H9 (cell line): ENCODE results near the gene TAF5L. TPM values are rescaled to one million over a fixed set of nuclear protein-coding genes. Genes with fewer than 3 reads are reported as not detected.
A peak's percentile ranks its signal among the peaks of the same experiment; 100 is the strongest.

ENCODE experiments used
- DNase-seq: peaks from one replicate; pipeline ENCODE4 v3.0.0-alpha.2; 2017
- H2AFZ ChIP-seq: one replicate; pipeline ENCODE4 v1.6.1; 2013; ENCODE audit warnings: mild to moderate bottlenecking, low read length, control low read depth, moderate library complexity
- H2AK5ac ChIP-seq: 2 replicates; pipeline ENCODE4 v1.6.1; 2013; ENCODE audit warnings: low read length, control low read depth, mixed read lengths; ENCODE audit not compliant: insufficient read length
- H2BK120ac ChIP-seq: one replicate; pipeline ENCODE4 v1.6.1; 2013; ENCODE audit warnings: low read depth, mild to moderate bottlenecking, low read length, control low read depth, inconsistent platforms; ENCODE audit not compliant: poor library complexity, severe bottlenecking
- H2BK12ac ChIP-seq: 2 replicates; pipeline ENCODE4 v1.6.1; 2013; ENCODE audit warnings: low read length, control low read depth, mixed read lengths, low read depth; ENCODE audit not compliant: insufficient read length
- H2BK15ac ChIP-seq: 2 replicates; pipeline ENCODE4 v1.6.1; 2013; ENCODE audit warnings: low read depth, low read length, control low read depth
- H2BK20ac ChIP-seq: one replicate; pipeline ENCODE4 v1.6.1; 2013; ENCODE audit warnings: low read depth, mild to moderate bottlenecking, low read length, control low read depth, inconsistent platforms; ENCODE audit not compliant: poor library complexity, severe bottlenecking
- H2BK5ac ChIP-seq: 2 replicates; pipeline ENCODE4 v1.6.1; 2013; ENCODE audit warnings: low read length, control low read depth, mixed read lengths; ENCODE audit not compliant: insufficient read length
- H3K14ac ChIP-seq: 2 replicates; pipeline ENCODE4 v1.6.1; 2013; ENCODE audit warnings: low read length, control low read depth; ENCODE audit not compliant: insufficient read depth
- H3K18ac ChIP-seq: 2 replicates; pipeline ENCODE4 v1.6.1; 2013; ENCODE audit warnings: low read depth, mild to moderate bottlenecking, mixed read lengths, low read length, control low read depth; ENCODE audit not compliant: insufficient read length
- H3K23ac ChIP-seq: 2 replicates; pipeline ENCODE4 v1.6.1; 2013; ENCODE audit warnings: low read length, control low read depth, mixed read lengths, low read depth; ENCODE audit not compliant: insufficient read length
- H3K23me2 ChIP-seq: 2 replicates; pipeline ENCODE4 v1.6.1; 2013; ENCODE audit warnings: low read depth, mild to moderate bottlenecking, mixed read lengths, low read length, control low read depth; ENCODE audit not compliant: insufficient read length, poor library complexity, severe bottlenecking
- H3K27ac ChIP-seq: 2 replicates; pipeline ENCODE4 v1.5.1; 2013; ENCODE audit warnings: low read length, control low read depth, mixed read lengths, low read depth; ENCODE audit not compliant: insufficient read length
- H3K27me3 ChIP-seq: 2 replicates; pipeline ENCODE4 v1.6.1; 2013; ENCODE audit warnings: low read length, control low read depth, inconsistent platforms; ENCODE audit not compliant: insufficient read depth
- H3K4ac ChIP-seq: 2 replicates; pipeline ENCODE4 v1.6.1; 2013; ENCODE audit warnings: low read depth, mild to moderate bottlenecking, control low read depth, inconsistent platforms, low read length, moderate library complexity
- H3K4me1 ChIP-seq: 2 replicates; pipeline ENCODE4 v1.6.1; 2013; ENCODE audit warnings: low read length, control low read depth, inconsistent platforms; ENCODE audit not compliant: insufficient read depth
- H3K4me2 ChIP-seq: 2 replicates; pipeline ENCODE4 v1.6.1; 2013; ENCODE audit warnings: low read length, control low read depth, mixed read lengths; ENCODE audit not compliant: insufficient read length, insufficient read depth
- H3K56ac ChIP-seq: 2 replicates; pipeline ENCODE4 v1.6.1; 2013; ENCODE audit warnings: low read depth, mild to moderate bottlenecking, mixed read lengths, low read length, control low read depth; ENCODE audit not compliant: insufficient read length
- H3K79me1 ChIP-seq: 2 replicates; pipeline ENCODE4 v1.6.1; 2013; ENCODE audit warnings: low read depth, mild to moderate bottlenecking, moderate library complexity, low read length, control low read depth, inconsistent platforms; ENCODE audit not compliant: insufficient read depth, poor library complexity, severe bottlenecking
- H3K79me2 ChIP-seq: 2 replicates; pipeline ENCODE4 v1.6.1; 2013; ENCODE audit warnings: low read length, control low read depth, inconsistent platforms; ENCODE audit not compliant: insufficient read depth
- H3K9ac ChIP-seq: 2 replicates; pipeline ENCODE4 v1.6.1; 2013; ENCODE audit warnings: low read length, control low read depth, mixed read lengths; ENCODE audit not compliant: insufficient read length; ENCODE audit errors: extremely low read depth
- H3K9me3 ChIP-seq: one replicate; pipeline ENCODE4 v1.6.1; 2013; ENCODE audit warnings: low read depth, low read length, inconsistent platforms; ENCODE audit not compliant: control insufficient read depth
- H3T11ph ChIP-seq: one replicate; pipeline ENCODE4 v1.6.1; 2013; ENCODE audit warnings: mild to moderate bottlenecking, low read length, control low read depth, inconsistent platforms
- H4K20me1 ChIP-seq: one replicate; pipeline ENCODE4 v1.6.1; 2013; ENCODE audit not compliant: control insufficient read depth, insufficient read length, insufficient read depth
- H4K5ac ChIP-seq: 2 replicates; pipeline ENCODE4 v1.6.1; 2013; ENCODE audit warnings: low read depth, mild to moderate bottlenecking, mixed read lengths, low read length, control low read depth; ENCODE audit not compliant: insufficient read length
- H4K8ac ChIP-seq: replicated peaks from 2 replicates; pipeline ENCODE4 v1.6.1; 2013; ENCODE audit warnings: low read length, control low read depth, mixed read lengths, low read depth; ENCODE audit not compliant: insufficient read length
- H4K91ac ChIP-seq: 2 replicates; pipeline ENCODE4 v1.6.1; 2013; ENCODE audit warnings: low read depth, mild to moderate bottlenecking, moderate library complexity, mixed read lengths, low read length, control low read depth; ENCODE audit not compliant: insufficient read length
- H3K27ac Mint-ChIP-seq, 3 experiments: 2 replicates in 2 of 3; 3 replicates in 1 of 3; pipeline ENCODE4 v1.8.0; 2020 to 2021; ENCODE audit warnings: mixed read lengths in 3 of 3, mild to moderate bottlenecking in 1 of 3, moderate library complexity in 1 of 3
- H3K27me3 Mint-ChIP-seq: 2 replicates; pipeline ENCODE4 v1.8.0; 2021; ENCODE audit warnings: low read depth, mild to moderate bottlenecking, moderate library complexity, mixed read lengths
- H3K36me3 Mint-ChIP-seq, 3 experiments: 2 replicates in 2 of 3; 3 replicates in 1 of 3; pipeline ENCODE4 v1.8.0; 2020 to 2021; ENCODE audit warnings: low read depth in 3 of 3, mixed read lengths in 3 of 3; ENCODE audit not compliant: insufficient read depth in 1 of 3
- H3K4me1 Mint-ChIP-seq, 2 experiments: 2 replicates each; pipeline ENCODE4 v1.8.0; 2020; ENCODE audit warnings: mixed read lengths in 2 of 2
- H3K4me3 Mint-ChIP-seq, 2 experiments: 2 replicates in 1 of 2; 3 replicates in 1 of 2; pipeline ENCODE4 v1.8.0; 2020 to 2021; ENCODE audit warnings: mild to moderate bottlenecking in 2 of 2, mixed read lengths in 2 of 2, moderate library complexity in 1 of 2
- H3K9me3 Mint-ChIP-seq, 2 experiments: 2 replicates in 1 of 2; 3 replicates in 1 of 2; pipeline ENCODE4 v1.8.0; 2020; ENCODE audit warnings: mild to moderate bottlenecking in 2 of 2, mixed read lengths in 2 of 2, moderate library complexity in 1 of 2
- CTCF ChIP-seq: fragments of 200-600 bp; sonication (generic); conservative IDR thresholded peaks from 3 replicates; pipeline ENCODE4 v1.8.0; 2021; ENCODE audit warnings: antibody characterized with exemption, mild to moderate bottlenecking
- WGBS: extraction: QIAGEN DNeasy Blood & Tissue Kit; methylation state at CpG from one replicate; pipeline ENCODE4 v1.1.7; 2013; ENCODE audit warnings: missing lambda C conversion rate, low lambda C conversion rate, mixed read lengths; ENCODE audit not compliant: insufficient read length; ENCODE audit errors: extremely low coverage; 5-methylcytosine and 5-hydroxymethylcytosine counted together
- total RNA-seq: library from RNA; stranded (reverse); gene quantifications from 2 replicates; pipeline ENCODE4 v1.2.1, GENCODE V29; 2021

Gene TAF5L
- total RNA-seq, 1 experiment from 2014 or later = 30.3 TPM

DNA sequence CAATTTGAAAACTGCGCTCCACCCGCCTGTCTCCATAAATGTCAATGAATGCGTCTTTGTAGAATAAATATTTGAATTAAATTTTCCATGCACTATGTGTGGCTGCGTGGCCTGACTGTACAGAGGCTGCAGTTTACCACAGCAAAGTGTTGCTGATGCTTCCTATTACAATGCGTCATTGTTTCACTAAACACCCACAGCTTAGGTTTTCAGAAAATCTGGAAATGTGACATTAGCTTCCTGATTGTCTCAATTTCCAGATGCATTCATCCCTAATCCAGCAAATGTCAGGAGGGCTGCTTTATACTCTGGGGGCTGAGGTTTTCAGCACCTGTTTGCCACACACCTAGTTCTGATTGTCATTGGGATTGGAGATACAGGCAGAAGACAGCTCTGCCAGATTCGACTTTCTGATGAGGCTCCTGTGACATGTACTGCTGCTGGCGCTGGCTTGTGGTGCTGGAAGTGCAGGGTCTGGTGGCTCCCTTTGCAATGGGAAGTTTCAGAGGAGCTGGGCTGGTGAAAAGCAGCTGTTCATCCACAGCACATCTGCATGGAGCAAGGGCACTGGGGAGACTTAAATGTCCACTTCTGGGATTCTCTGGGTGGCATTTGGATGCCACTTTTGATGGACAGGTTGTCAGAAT is 40.1 kb upstream of the TAF5L start:
- Mint-ChIP-seq H3K36me3 (peaks cover 0 to 8% (median 8%) of the 10 kb centered on the region in 3 experiments; a peak in 5 of 7 replicates), H3K9me3 (no peaks in the 10 kb centered on the region), H3K27ac (peak overlapping the region in 1 of 3 experiments; percentile 88; a peak in 2 of 7 replicates), H3K4me1 (peaks cover 4 to 10% of the 10 kb centered on the region in 2 experiments; a peak in 3 of 4 replicates), H3K4me3 (no peak overlapping the region), H3K27me3 (no peaks in the 10 kb centered on the region)
- H3K79me2 ChIP-seq = no peaks in the 10 kb centered on the region
- no peak overlapping the region for H3K56ac ChIP-seq
- TF ChIP-seq CTCF = no peak
- no peaks in the 10 kb centered on the region for H3K23me2 ChIP-seq
- H3K27me3 ChIP-seq = no peaks in the 10 kb centered on the region
- no peak overlapping the region for H3K4me2 ChIP-seq
- no peaks in the 10 kb centered on the region for H4K20me1 ChIP-seq
- H4K91ac ChIP-seq = no peak overlapping the region
- no peak overlapping the region for H4K5ac ChIP-seq
- no peak overlapping the region for H3K14ac ChIP-seq
- no peak for DNase-seq
- H2BK12ac ChIP-seq = no peak overlapping the region
- no peak overlapping the region for H3T11ph ChIP-seq
- no peak overlapping the region for H3K18ac ChIP-seq
- H3K27ac ChIP-seq = no peak overlapping the region
- H3K9me3 ChIP-seq = no peaks in the 10 kb centered on the region
- H2BK20ac ChIP-seq = no peak overlapping the region
- H3K9ac ChIP-seq = no peak overlapping the region
- H4K8ac ChIP-seq = no peak overlapping the region
- H2BK15ac ChIP-seq = no peak overlapping the region
- no peak overlapping the region for H2BK5ac ChIP-seq
- H3K79me1 ChIP-seq = no peaks in the 10 kb centered on the region
- no peaks in the 10 kb centered on the region for H3K4me1 ChIP-seq
- H3K23ac ChIP-seq = no peak overlapping the region
- no peak overlapping the region for H2AK5ac ChIP-seq
- no CpG with 5 or more reads among the region's 7 CpGs for WGBS
- no peak overlapping the region for H2BK120ac ChIP-seq
- no peak overlapping the region for H3K4ac ChIP-seq
- no peak overlapping the region for H2AFZ ChIP-seq
